HG02610 (cell line): ENCODE measurements around the gene AARS2.
"Not testable (repeated sequence)": the region's sequence is repeated elsewhere in the genome, so short reads cannot be mapped to it uniquely, and the experiment has no call there.

Experiments used
- ATAC-seq: cut with Tn5 transposase; IDR thresholded peaks from one replicate; pipeline ENCODE4 v1.9.1; 2021; ENCODE audit warnings: mild to moderate bottlenecking, moderate library complexity; ENCODE audit not compliant: unreplicated experiment

The AARS2 gene

GRCh38 chr6:44332585-44332984, 19.4 kb upstream of the AARS2 start:
- no peak for ATAC-seq

- ATAC-seq, result no peak
These were observed 16.7 kb upstream of the AARS2 start for GRCh38 chr6:44329858-44330257.

GRCh38 chr6:44328203-44328602, 15.1 kb upstream of the AARS2 start:
- ATAC-seq, result not testable (repeated sequence)

- no peak for ATAC-seq
These were observed 14.6 kb upstream of the AARS2 start for GRCh38 chr6:44327760-44328159.

- no peak for ATAC-seq
These were observed 13.9 kb upstream of the AARS2 start for GRCh38 chr6:44327096-44327495.

GRCh38 chr6:44321210-44321609, 8.1 kb upstream of the AARS2 start:
- no peak for ATAC-seq

GRCh38 chr6:44317136-44317631, 4.0 kb upstream of the AARS2 start:
- not testable (repeated sequence) for ATAC-seq

GRCh38 chr6:44316481-44316880, 3.3 kb upstream of the AARS2 start:
- ATAC-seq, result no peak

- ATAC-seq, result no peak
These were observed 2.8 kb upstream of the AARS2 start for GRCh38 chr6:44315951-44316350.

- ATAC-seq, result no peak
These were observed 2.4 kb upstream of the AARS2 start for GRCh38 chr6:44315516-44315915.

- not testable (repeated sequence) for ATAC-seq
These were observed 1.5 kb upstream of the AARS2 start for GRCh38 chr6:44314657-44315056.

GRCh38 chr6:44311767-44312166, 1.4 kb downstream of the AARS2 start:
- ATAC-seq, result no peak

GRCh38 chr6:44311304-44311703, 1.8 kb downstream of the AARS2 start:
- ATAC-seq, result no peak

GRCh38 chr6:44310241-44310640, 2.9 kb downstream of the AARS2 start:
- no peak for ATAC-seq

GRCh38 chr6:44309631-44310030, 3.5 kb downstream of the AARS2 start:
- ATAC-seq, result no peak

- no peak for ATAC-seq
These were observed 4.1 kb downstream of the AARS2 start for GRCh38 chr6:44309092-44309491.

- no peak for ATAC-seq
These were observed 5.9 kb downstream of the AARS2 start for GRCh38 chr6:44307217-44307616.

GRCh38 chr6:44306710-44307109, 6.4 kb downstream of the AARS2 start:
- ATAC-seq, result no peak

GRCh38 chr6:44305200-44305725, 7.9 kb downstream of the AARS2 start:
- no peak for ATAC-seq

GRCh38 chr6:44304282-44305199, 8.6 kb downstream of the AARS2 start:
- ATAC-seq, result no peak

- ATAC-seq, result no peak
These were observed 9.3 kb downstream of the AARS2 start for GRCh38 chr6:44303842-44304241.

- no peak for ATAC-seq
These were observed 10.3 kb downstream of the AARS2 start for GRCh38 chr6:44302856-44303255.
